CD4-positive, alpha-beta memory T cell (primary cell): ENCODE results near the gene KIF5A. TPM values are rescaled to one million over a fixed set of nuclear protein-coding genes. Genes with fewer than 3 reads are reported as not detected.

Experiments used
- CTCF ChIA-PET: fragments of 350-600 bp; sonication (Branson Sonifier 250); formaldehyde crosslinking; loops from one replicate; lab custom pipeline; 2021; ENCODE audit warnings: inconsistent platforms; ENCODE audit not compliant: partially characterized antibody; lab: Charles Lee
- POLR2A ChIA-PET: fragments of 350-600 bp; sonication (Branson Sonifier 250); formaldehyde crosslinking; loops from one replicate; lab custom pipeline; 2021; ENCODE audit not compliant: partially characterized antibody; lab: Charles Lee
- DNase-seq, 5 donors: peaks; one replicate each; pipeline versions ENCODE4 v3.0.0 to v3.0.0-alpha.2; 2020 to 2022; ENCODE audit warnings: mixed read lengths in 1 of 5
- H3K27ac ChIP-seq: one replicate; pipeline ENCODE4 v1.7.0; 2013; ENCODE audit warnings: low read depth, low read length
- H3K27me3 ChIP-seq: 2 replicates; pipeline ENCODE4 v1.7.0; 2013; ENCODE audit warnings: mild to moderate bottlenecking, low read length, moderate library complexity; ENCODE audit not compliant: insufficient read depth
- H3K36me3 ChIP-seq: 2 replicates; pipeline ENCODE4 v1.7.0; 2013; ENCODE audit warnings: mild to moderate bottlenecking, low read length, moderate library complexity; ENCODE audit not compliant: insufficient read depth
- H3K4me1 ChIP-seq: 2 replicates; pipeline ENCODE4 v1.7.0; 2013; ENCODE audit warnings: mild to moderate bottlenecking, low read length, moderate library complexity; ENCODE audit not compliant: insufficient read depth
- H3K4me3 ChIP-seq, 2 donors: one replicate each; pipeline ENCODE4 v1.7.0; 2013; ENCODE audit warnings: low read length in 2 of 2, mild to moderate bottlenecking in 1 of 2
- H3K9me3 ChIP-seq, 2 donors: one replicate each; pipeline ENCODE4 v1.7.0; 2013; ENCODE audit warnings: low read length in 2 of 2, control low read depth in 1 of 2; ENCODE audit not compliant: control insufficient read depth in 1 of 2
- H3K27ac Mint-ChIP-seq, 7 donors: one replicate each; pipeline ENCODE4 v1.8.0; 2020 to 2021; ENCODE audit warnings: mixed read lengths in 7 of 7, mild to moderate bottlenecking in 6 of 7, inconsistent platforms in 3 of 7, moderate library complexity in 3 of 7
- H3K27me3 Mint-ChIP-seq, 2 donors: one replicate each; pipeline ENCODE4 v1.8.0; 2020 to 2021; ENCODE audit warnings: mixed read lengths in 2 of 2
- H3K36me3 Mint-ChIP-seq, 2 donors: one replicate each; pipeline ENCODE4 v1.8.0; 2020 to 2021; ENCODE audit warnings: mixed read lengths in 2 of 2, inconsistent platforms in 1 of 2, mild to moderate bottlenecking in 1 of 2
- H3K4me1 Mint-ChIP-seq, 4 donors: one replicate each; pipeline ENCODE4 v1.8.0; 2020 to 2021; ENCODE audit warnings: mixed read lengths in 4 of 4, mild to moderate bottlenecking in 1 of 4
- H3K4me3 Mint-ChIP-seq, 8 donors: one replicate each; pipeline ENCODE4 v1.8.0; 2020 to 2021; ENCODE audit warnings: mixed read lengths in 8 of 8, mild to moderate bottlenecking in 7 of 8, moderate library complexity in 6 of 8, inconsistent platforms in 3 of 8
- H3K9me3 Mint-ChIP-seq, 8 donors: one replicate each; pipeline ENCODE4 v1.8.0; 2020 to 2021; ENCODE audit warnings: mixed read lengths in 8 of 8, mild to moderate bottlenecking in 5 of 8, inconsistent platforms in 3 of 8, moderate library complexity in 1 of 8
- intact Hi-C: fragments of 100-400 bp; cut with micrococcal nuclease; formaldehyde crosslinking; loops from one replicate; pipeline ENCODE4 v1.15.1; 2023
- polyA plus RNA-seq, 2 donors: library from polyadenylated mRNA; unstranded; fragments of 300-500 nt; fragmentation: Illumina TruSeq; gene quantifications; one replicate each; pipeline ENCODE4 v1.2.3, GENCODE V29; 2021
- total RNA-seq, 2 experiments: library from RNA; stranded (reverse); gene quantifications; one replicate each; pipeline ENCODE4 v1.2.3, GENCODE V29; 2021

Gene KIF5A
- total and polyA plus RNA-seq, 4 experiments from 2014 or later, result 0.96 to 1.00 TPM; not detected in 2

GRCh38 chr12:57581802-57582201 lies 32.0 kb downstream of the KIF5A start:
- no peaks in the 10 kb centered on the region for H3K9me3 ChIP-seq
- CTCF ChIA-PET, result interaction anchor here (0.9 to 6.8 kb wide), 13 partner anchors 11 to 160 kb away, joined by 3 to 124 read pairs (median 4); partner anchors contain the start of genes B4GALNT1 and PIP4K2C

DNA sequence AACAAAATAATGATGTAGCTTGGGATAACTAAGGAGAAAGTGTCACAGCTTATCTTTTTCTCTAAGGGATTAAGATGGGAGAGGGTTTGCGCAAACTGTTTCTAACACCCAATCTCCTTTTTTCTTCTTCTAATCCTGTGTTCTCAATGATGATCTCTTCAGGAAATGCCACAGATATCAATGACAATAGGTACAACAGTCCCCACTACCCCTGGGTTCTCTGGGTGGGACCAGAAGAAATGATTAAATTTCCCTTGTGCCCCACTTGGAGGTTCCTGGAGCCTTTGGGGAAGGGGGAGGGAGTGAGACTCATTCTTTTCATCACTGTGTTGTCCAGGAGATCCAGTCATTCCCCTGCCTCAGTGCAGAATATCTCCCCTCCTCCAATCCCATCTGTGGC lies 32.6 kb downstream of the KIF5A start:
- Histone ChIP-seq H3K4me3 (no peak overlapping the region), H3K27me3 (no peaks in the 10 kb centered on the region), H3K4me1 (no peaks in the 10 kb centered on the region), H3K27ac (no peak overlapping the region), H3K9me3 (no peaks in the 10 kb centered on the region), H3K36me3 (no peaks in the 10 kb centered on the region)
- H3K27ac Mint-ChIP-seq, result no peak overlapping the region
- intact Hi-C loops, result loop anchor here (2.0 kb wide), 1 partner anchor 200 kb away; the partner anchor contains the start of gene TSFM
- H3K9me3 Mint-ChIP-seq, result peaks cover 0 to 2% (median 0%) of the 10 kb centered on the region in 8 donors
- peaks cover 3 to 7% (median 5%) of the 10 kb centered on the region in 4 donors for H3K4me1 Mint-ChIP-seq
- peaks cover 6 to 9% of the 10 kb centered on the region in 2 donors for H3K27me3 Mint-ChIP-seq
- no peak overlapping the region for H3K4me3 Mint-ChIP-seq
- no peaks in the 10 kb centered on the region for H3K36me3 Mint-ChIP-seq
- no peak for DNase-seq
- CTCF ChIA-PET, result interaction anchor here (0.7 to 6.8 kb wide), 28 partner anchors 7 to 322 kb away, joined by 3 to 124 read pairs (median 4); partner anchors contain the start of genes ARHGEF25, B4GALNT1, DTX3 and GLI1
- POLR2A ChIA-PET, result interaction anchor here (1.3 to 2.4 kb wide), 3 partner anchors 38 to 111 kb away, joined by 4 to 11 read pairs (median 5); partner anchors contain the start of gene OS9

More at GRCh38 chr12:57581802-57582201, 32.0 kb downstream of the KIF5A start:
- Mint-ChIP-seq H3K4me3 (no peak overlapping the region), H3K4me1 (peaks cover 3 to 7% (median 5%) of the 10 kb centered on the region in 4 donors), H3K27me3 (peaks cover 6 to 9% of the 10 kb centered on the region in 2 donors), H3K27ac (no peak overlapping the region), H3K9me3 (peaks cover 0 to 2% (median 0%) of the 10 kb centered on the region in 8 donors), H3K36me3 (no peaks in the 10 kb centered on the region)
- Histone ChIP-seq H3K4me1 (no peaks in the 10 kb centered on the region), H3K4me3 (no peak overlapping the region), H3K27ac (no peak overlapping the region), H3K36me3 (no peaks in the 10 kb centered on the region), H3K27me3 (no peaks in the 10 kb centered on the region)
- no peak for DNase-seq
- POLR2A ChIA-PET, result interaction anchor here (1.2 kb wide), 1 partner anchor 9 kb away, joined by 3 read pairs; the partner anchor contains the start of gene PIP4K2C
- intact Hi-C loops, result loop anchor here (2.0 kb wide), 1 partner anchor 201 kb away; the partner anchor contains the start of gene TSFM

DNA sequence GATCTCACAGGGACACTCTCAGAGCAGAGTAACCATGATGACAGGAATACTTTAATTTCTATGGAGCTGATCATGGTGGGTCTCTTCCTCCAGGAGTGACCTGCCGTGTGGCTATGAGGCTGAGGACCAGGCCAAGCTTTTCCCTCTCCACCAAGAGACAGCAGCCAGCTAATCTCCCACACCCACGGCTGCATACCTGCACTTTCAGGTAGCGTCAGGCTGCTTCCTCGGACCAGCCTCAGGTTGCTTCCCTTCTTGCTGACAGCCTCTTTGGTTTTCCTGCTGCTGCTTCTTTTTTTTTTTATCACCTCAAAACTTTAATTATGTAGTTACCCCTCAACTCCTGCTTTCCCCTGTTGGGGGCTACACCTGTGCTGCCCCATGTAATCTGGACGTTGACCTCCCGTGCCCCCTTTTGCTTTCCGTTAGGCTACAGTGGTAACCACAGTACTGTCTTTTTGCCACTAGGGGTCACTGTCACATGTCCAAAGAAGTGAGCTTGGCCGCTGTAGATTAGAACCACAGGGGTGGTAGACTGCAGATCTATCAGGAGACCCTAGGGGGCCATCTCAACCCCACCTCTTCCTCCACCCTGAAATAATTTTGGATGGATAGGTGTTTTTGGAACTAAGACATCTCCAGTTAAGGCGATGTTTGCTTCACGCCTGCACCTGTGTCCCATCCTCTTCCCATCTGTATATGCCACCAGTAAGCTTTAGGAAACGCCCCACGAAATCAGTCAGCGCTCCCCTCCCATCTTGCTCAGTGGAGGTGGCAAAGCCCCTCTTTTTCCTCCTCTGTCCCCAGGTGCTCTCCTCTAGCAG lies 33.4 kb downstream of the KIF5A start:
- Mint-ChIP-seq H3K27me3 (peaks cover 6 to 9% of the 10 kb centered on the region in 2 donors), H3K27ac (peak overlapping the region in 2 of 7 donors; percentile 26 to 38), H3K36me3 (no peaks in the 10 kb centered on the region), H3K4me3 (no peak overlapping the region), H3K9me3 (peaks cover 0 to 2% (median 0%) of the 10 kb centered on the region in 8 donors), H3K4me1 (peaks cover 3 to 7% (median 5%) of the 10 kb centered on the region in 4 donors)
- Histone ChIP-seq H3K9me3 (no peaks in the 10 kb centered on the region), H3K27ac (no peak overlapping the region), H3K27me3 (no peaks in the 10 kb centered on the region), H3K4me1 (no peaks in the 10 kb centered on the region), H3K4me3 (no peak overlapping the region), H3K36me3 (no peaks in the 10 kb centered on the region)
- DNase-seq, result peak; percentile 70 to 77 (median 74)
- ChIA-PET POLR2A (interaction anchor here (0.9 to 2.4 kb wide), 4 partner anchors 10 to 110 kb away, joined by 3 to 11 read pairs (median 4); partner anchors contain the start of gene OS9), CTCF (interaction anchor here (0.6 to 6.8 kb wide), 35 partner anchors 8 to 323 kb away, joined by 3 to 124 read pairs (median 4); partner anchors contain the start of genes ARHGEF25, B4GALNT1, DTX3 and GLI1)
- intact Hi-C loops, result loop anchor here (1.0 to 2.0 kb wide), 8 partner anchors 8 to 322 kb away; partner anchors contain the start of genes B4GALNT1, MBD6, PIP4K2C and TSFM

DNA sequence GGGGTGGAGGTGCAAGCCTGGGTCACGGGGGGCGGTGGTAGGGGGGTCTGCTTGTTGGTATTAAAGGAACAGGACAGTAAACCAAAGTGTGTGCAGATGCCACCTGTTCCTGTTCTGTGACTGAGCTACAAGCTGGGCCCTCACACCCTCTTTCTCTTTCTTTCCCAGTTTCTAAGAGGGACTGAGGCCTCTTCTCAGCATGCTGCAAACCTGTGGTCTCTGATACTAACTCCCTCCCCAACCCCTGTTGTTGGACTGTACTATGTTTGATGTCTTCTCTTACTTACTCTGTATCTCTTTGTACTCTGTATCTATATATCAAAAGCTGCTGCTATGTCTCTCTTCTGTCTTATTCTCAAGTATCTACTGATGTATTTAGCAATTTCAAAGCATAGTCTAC lies 34.2 kb downstream of the KIF5A start:
- H3K4me3 Mint-ChIP-seq, result no peak overlapping the region
- Histone ChIP-seq H3K27me3 (no peaks in the 10 kb centered on the region), H3K4me3 (no peak overlapping the region), H3K27ac (no peak overlapping the region), H3K9me3 (no peaks in the 10 kb centered on the region), H3K4me1 (no peaks in the 10 kb centered on the region), H3K36me3 (no peaks in the 10 kb centered on the region)
- H3K27ac Mint-ChIP-seq, result no peak overlapping the region
- peaks cover 0 to 2% (median 0%) of the 10 kb centered on the region in 8 donors for H3K9me3 Mint-ChIP-seq
- H3K4me1 Mint-ChIP-seq, result peaks cover 3 to 7% (median 5%) of the 10 kb centered on the region in 4 donors
- ChIA-PET CTCF (interaction anchor here (0.6 to 6.8 kb wide), 33 partner anchors 7 to 322 kb away, joined by 3 to 124 read pairs (median 5); partner anchors contain the start of genes B4GALNT1, DTX3, GLI1 and OS9), POLR2A (interaction anchor here (0.9 to 2.4 kb wide), 4 partner anchors 9 to 157 kb away, joined by 3 to 11 read pairs (median 4); no protein-coding TSS in a partner anchor)
- H3K27me3 Mint-ChIP-seq, result peaks cover 6 to 9% of the 10 kb centered on the region in 2 donors
- intact Hi-C loops, result no loop called here
- H3K36me3 Mint-ChIP-seq, result no peaks in the 10 kb centered on the region
- no peak for DNase-seq

DNA sequence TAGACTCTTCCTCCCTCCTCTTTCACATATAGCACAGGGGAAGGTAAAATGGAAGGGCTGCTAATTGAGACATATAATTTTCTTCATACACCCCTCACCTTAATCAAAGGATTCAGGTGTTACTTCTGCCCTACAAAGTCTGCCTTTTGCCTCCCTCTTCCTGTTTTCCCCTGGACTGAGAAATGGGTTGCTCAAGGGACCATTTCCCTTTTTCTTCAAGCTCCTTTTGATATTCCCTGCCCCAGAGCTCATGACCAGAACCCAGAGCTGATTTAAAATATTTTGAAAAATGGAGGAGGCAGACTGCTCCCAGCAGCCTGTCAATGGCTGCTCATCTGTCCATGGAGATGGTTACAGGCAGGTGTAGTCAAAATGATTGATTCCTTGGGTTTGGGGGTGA lies 34.8 kb downstream of the KIF5A start:
- Mint-ChIP-seq H3K27me3 (peaks cover 6 to 8% of the 10 kb centered on the region in 2 donors), H3K36me3 (no peaks in the 10 kb centered on the region), H3K27ac (no peak overlapping the region), H3K4me1 (peaks cover 3 to 7% (median 5%) of the 10 kb centered on the region in 4 donors), H3K4me3 (no peak overlapping the region), H3K9me3 (peaks cover 0 to 2% (median 0%) of the 10 kb centered on the region in 8 donors)
- Histone ChIP-seq H3K4me1 (no peaks in the 10 kb centered on the region), H3K4me3 (no peak overlapping the region), H3K27ac (no peak overlapping the region), H3K9me3 (no peaks in the 10 kb centered on the region), H3K27me3 (no peaks in the 10 kb centered on the region), H3K36me3 (no peaks in the 10 kb centered on the region)
- no peak for DNase-seq
- intact Hi-C loops, result no loop called here
- CTCF ChIA-PET, result interaction anchor here (0.6 to 6.8 kb wide), 26 partner anchors 8 to 318 kb away, joined by 3 to 124 read pairs (median 4); partner anchors contain the start of genes B4GALNT1, DTX3, OS9 and PIP4K2C
- POLR2A ChIA-PET, result interaction anchor here (1.0 to 2.4 kb wide), 3 partner anchors 36 to 156 kb away, joined by 3 to 11 read pairs (median 5); no protein-coding TSS in a partner anchor

DNA sequence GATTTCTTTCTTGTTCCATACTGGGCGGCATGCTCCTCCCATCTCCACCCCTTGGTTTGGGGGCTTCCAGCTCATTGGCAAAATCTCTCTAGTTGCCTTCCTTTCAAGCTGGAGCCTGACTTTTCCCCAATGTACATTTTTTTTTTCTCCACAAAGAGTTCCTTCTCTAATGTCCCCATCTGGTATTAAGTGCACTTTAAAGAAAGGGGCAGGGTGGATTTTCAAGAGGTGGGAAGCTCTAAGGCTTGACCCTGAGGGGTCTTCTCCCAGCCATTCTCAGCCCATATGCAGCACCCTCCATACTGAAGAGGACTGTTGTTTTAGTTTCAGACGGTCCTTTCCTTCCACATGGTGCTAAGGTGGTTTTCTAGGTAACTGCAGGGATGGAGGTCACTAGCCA lies 35.3 kb downstream of the KIF5A start:
- Histone ChIP-seq H3K36me3 (no peaks in the 10 kb centered on the region), H3K27ac (no peak overlapping the region), H3K27me3 (no peaks in the 10 kb centered on the region), H3K9me3 (no peaks in the 10 kb centered on the region), H3K4me3 (no peak overlapping the region), H3K4me1 (peaks cover under 1% of the 10 kb centered on the region)
- no peak overlapping the region for H3K27ac Mint-ChIP-seq
- POLR2A ChIA-PET, result interaction anchor here (0.7 to 1.0 kb wide), 3 partner anchors 36 to 156 kb away, joined by 3 read pairs; partner anchors contain the start of gene OS9
- H3K4me3 Mint-ChIP-seq, result no peak overlapping the region
- H3K9me3 Mint-ChIP-seq, result peaks cover 0 to 2% (median 0%) of the 10 kb centered on the region in 8 donors
- H3K36me3 Mint-ChIP-seq, result no peaks in the 10 kb centered on the region
- intact Hi-C loops, result no loop called here
- peaks cover 6 to 8% of the 10 kb centered on the region in 2 donors for H3K27me3 Mint-ChIP-seq
- DNase-seq, result no peak
- CTCF ChIA-PET, result interaction anchor here (0.7 to 6.8 kb wide), 26 partner anchors 7 to 317 kb away, joined by 3 to 124 read pairs (median 4); partner anchors contain the start of genes B4GALNT1, DTX3, OS9 and PIP4K2C
- peaks cover 3 to 7% (median 6%) of the 10 kb centered on the region in 4 donors for H3K4me1 Mint-ChIP-seq
